GM18519 (cell line): Measurements from ENCODE around the gene ARHGAP12.
"Not testable (repeated sequence)": the region's sequence is repeated elsewhere in the genome, so short reads cannot be mapped to it uniquely, and the experiment has no call there.

Experiments used
- ATAC-seq: cut with Tn5 transposase; IDR thresholded peaks from one replicate; pipeline ENCODE4 v1.9.1; 2021; ENCODE audit warnings: mild to moderate bottlenecking, moderate library complexity; ENCODE audit not compliant: unreplicated experiment, low FRiP score

ARHGAP12 gene, protein sequence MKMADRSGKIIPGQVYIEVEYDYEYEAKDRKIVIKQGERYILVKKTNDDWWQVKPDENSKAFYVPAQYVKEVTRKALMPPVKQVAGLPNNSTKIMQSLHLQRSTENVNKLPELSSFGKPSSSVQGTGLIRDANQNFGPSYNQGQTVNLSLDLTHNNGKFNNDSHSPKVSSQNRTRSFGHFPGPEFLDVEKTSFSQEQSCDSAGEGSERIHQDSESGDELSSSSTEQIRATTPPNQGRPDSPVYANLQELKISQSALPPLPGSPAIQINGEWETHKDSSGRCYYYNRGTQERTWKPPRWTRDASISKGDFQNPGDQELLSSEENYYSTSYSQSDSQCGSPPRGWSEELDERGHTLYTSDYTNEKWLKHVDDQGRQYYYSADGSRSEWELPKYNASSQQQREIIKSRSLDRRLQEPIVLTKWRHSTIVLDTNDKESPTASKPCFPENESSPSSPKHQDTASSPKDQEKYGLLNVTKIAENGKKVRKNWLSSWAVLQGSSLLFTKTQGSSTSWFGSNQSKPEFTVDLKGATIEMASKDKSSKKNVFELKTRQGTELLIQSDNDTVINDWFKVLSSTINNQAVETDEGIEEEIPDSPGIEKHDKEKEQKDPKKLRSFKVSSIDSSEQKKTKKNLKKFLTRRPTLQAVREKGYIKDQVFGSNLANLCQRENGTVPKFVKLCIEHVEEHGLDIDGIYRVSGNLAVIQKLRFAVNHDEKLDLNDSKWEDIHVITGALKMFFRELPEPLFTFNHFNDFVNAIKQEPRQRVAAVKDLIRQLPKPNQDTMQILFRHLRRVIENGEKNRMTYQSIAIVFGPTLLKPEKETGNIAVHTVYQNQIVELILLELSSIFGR

DNA sequence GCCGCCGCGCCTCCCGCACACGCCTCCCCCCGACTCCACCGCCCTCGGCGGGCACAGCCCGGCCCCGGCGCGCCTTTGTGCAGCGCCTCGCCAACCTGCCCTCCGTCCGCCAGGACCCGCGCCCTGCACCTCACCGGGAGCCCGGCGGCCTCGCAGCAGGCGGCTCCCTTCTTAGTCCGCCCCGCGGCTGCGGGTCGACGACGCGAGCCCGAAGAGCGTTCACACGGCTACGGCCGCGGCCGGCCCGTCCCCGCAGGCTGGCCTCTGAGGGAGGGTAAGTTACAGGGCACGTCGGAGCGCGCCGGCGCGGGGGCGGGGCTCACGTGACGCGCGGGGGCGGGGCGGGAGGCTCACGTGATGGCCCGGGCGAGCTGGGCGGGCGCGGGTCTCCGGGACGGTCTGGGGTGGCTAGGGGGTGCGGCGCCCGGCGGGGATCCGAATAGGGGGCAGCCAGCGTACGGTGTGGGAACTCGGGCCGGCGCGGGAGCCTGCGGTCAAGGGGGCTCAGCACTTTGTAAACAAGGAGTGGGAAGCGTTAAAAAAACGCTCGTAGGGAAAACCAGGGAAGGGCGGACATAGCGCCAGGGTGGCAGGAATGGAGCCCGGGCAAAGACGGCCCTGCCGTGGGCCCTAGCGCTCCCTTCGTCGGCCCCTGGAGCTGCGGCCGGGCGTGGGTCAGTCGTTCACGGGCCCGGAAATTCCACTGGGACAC, at the start of gene ARHGAP12:
TSS of gene ARHGAP12 (minus strand) at position 283 of the 712 bp plus-strand sequence. CDS start 19,976 bp downstream, outside the sequence.
- ATAC-seq: peak; percentile 70

DNA sequence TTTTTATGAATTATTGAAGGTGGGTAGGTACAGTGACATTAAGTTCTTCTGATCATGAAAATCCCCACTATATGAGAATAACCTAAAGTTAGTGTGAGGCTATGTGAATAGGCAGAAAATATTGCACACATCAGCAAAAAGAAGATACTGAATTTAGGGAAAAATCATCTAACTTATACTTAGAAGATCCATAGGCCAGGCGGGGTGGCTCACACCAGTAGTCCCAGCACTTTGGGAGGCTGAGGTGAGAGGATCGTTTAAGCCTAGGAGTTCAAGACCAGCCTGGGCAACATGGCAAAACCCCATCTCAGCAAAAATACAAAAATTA, 49.5 kb upstream of the ARHGAP12 start:
- ATAC-seq: no peak

DNA sequence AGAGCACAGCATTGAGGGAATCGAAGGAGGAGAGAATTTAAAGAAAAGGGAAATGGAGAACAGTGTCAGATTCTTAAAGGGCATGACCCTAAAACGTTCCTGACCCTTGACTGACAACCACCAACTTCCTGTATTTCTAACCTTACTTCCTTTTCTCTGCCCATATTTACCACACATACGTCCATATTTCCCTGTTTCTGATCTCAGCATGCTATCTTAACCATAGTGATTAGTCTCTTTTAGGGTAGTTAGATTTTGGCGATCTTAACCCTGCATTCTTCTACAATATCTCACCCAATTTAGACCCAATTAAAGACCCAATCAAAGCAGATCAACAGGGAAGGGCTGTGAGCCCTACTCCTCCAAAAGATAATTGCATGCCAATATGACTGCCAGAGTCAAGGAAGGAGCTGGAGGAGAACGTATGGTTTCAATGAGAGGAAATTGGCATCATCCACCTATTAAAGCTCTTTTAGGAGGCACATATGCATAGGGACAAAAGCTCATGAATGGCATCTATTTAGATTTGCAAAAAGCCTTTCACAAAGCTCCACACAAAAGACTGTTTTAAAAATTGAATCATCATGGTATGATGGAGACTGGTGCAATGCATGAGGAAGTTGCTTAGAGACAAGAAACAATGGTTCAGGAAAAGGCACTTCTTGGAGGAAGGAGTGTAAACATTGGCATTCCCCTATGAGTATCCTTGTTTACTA, 49.0 kb upstream of the ARHGAP12 start:
- ATAC-seq: no peak

DNA sequence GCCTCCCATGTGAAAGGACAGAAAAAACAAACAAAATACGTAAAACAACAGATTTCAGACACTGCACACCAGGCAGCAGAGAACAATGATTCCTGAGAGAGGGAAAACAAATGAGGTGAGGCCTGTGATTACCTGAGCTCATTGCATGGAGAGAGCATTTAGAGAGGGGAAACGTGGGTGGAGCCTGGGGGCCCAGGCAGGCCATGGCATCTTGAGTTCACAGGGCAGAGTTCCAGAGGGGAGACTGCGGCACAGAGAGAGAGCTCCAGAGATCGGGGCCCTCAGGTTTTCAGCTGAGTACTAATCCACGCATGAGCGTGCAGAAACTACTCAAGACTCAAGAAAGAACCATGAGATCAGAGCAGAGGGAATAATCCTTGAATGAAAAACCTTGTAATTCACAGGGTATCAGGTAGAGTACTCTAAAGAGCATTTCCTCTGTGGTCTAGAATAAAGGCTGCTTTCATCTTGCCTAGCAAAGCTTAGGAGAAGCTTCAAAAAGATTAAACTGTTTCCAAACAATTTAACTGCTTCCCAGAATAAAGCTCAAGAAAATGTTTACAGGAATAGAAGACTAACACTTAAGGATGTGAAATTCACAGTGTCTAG, 46.6 kb upstream of the ARHGAP12 start:
- no peak for ATAC-seq

DNA sequence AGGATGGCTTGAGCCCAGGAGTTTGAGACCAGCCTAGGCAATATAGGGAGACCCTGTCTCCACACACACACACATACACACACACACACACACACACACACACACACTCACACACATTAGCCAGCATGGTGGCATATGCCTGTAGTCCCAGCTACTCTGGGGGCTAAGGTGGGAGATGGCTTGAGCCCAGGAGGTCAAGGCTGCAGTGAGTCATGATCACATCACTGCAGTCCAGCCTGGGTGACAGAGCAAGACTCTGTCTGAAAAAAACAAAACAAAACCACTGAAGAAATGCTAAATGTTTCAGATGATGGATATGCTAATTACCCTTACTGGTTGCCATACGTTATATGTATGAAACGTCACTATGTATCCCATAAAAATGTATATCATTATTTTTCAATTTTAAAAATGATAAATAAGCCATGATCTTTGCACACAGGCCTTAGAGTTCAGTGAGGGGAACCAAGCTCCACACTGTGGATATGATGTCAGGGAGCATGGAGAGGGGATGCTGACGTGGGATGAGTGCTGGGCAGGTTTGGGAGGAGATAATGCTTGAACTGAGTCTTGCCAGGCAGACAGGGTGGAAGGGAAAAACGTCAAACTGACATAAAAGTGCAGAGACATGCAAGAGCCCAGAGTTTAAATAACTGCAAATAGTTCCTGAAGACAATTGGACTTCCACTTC, 45.9 kb upstream of the ARHGAP12 start:
- ATAC-seq: no peak

DNA sequence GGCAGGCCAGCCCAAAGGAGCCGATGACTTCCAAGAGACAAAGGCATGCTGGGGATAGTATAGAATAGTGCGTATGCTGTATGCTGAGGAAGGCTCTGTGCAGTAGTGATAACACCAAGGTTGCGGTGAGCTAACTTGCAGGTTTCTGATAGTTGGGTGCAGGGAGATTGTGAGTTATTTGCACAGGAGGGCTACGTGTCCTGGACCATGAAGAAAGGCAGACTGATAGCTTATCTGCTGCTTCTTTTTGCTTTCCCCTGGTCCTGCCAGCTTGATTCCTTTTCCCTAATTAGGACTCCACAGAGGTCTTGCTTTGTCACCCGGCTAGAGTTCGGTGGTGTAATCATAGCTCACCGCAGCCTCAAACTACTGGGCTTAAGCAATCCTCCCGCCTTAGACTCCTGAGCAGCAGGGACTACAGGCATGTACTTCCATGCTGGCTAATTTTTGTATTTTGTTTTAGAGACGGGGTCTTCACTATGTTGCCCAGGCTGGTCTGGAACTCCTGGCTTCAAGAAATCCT, 43.9 kb upstream of the ARHGAP12 start:
- ATAC-seq: no peak

DNA sequence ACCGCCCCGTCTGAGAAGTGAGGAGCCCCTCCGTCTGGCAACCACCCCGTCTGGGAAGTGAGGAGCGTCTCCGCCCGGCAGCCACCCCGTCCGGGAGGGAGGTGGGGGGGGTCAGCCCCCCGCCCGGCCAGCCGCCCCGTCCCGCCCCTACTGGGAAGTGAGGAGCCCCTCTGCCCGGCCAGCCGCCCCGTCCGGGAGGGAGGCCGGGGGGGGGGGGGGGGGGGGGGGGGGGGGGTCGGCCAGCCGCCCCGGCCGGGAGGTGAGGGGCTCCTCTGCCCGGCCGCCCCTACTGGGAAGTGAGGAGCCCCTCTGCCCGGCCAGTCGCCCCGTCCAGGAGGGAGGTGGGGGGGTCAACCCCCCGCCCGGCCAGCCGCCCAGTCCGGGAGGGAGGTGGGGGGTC, 41.2 kb upstream of the ARHGAP12 start:
- not testable (repeated sequence) for ATAC-seq

DNA sequence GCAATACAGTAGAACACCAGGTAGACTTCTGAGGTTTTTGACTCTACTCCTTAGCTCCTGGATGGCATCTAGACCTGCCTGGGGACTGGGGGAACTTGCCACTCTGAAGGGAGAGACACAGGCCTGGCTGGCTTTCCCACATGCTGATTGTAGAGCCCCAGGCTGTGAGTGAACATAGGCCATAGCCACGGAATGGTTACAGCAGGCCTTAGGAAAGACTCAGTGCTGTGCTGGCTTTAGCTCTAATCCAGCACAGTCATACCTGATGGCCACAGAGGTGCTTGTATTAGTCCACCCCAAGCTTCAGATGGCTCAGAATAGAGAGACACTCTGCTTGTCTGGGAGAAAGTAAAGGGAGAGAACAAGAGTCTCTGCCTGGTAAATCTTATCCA, 35.0 kb upstream of the ARHGAP12 start:
- no peak for ATAC-seq

DNA sequence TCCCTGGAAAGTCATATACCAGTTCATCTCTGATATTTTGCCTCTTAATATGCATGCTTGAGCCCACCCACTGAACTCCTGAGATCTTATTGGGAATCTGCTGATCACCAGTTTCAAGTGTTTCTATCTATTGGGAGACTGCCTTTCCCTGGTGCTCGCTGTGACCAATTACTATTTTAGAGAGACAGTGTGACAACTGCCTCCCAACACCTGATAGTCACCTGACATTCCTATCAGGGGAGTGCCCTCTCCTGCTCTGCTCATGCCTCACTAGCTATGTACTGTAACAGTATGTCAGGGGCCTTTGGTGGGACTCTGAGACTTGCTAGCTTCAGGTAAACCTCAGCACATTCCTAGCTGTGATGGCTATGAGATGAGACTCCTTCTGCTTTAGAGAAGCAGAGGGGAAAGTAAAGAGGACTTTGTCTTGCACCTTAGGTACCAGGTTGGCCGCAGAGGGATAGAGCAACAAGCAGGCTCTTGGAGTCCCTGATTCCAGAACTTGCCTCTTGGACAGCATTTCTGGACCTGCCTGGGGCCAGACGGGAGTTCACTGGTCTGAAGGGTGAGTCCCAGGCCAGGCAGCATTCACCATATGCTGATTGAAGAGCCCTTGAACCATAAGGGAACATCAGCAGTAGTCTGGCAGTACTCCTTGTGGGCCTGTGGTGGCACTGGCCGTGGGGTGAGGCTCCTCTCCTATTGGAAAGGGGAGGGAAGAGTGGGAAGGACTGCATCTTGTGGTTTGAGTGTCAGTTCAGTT, 34.4 kb upstream of the ARHGAP12 start:
- ATAC-seq: no peak

DNA sequence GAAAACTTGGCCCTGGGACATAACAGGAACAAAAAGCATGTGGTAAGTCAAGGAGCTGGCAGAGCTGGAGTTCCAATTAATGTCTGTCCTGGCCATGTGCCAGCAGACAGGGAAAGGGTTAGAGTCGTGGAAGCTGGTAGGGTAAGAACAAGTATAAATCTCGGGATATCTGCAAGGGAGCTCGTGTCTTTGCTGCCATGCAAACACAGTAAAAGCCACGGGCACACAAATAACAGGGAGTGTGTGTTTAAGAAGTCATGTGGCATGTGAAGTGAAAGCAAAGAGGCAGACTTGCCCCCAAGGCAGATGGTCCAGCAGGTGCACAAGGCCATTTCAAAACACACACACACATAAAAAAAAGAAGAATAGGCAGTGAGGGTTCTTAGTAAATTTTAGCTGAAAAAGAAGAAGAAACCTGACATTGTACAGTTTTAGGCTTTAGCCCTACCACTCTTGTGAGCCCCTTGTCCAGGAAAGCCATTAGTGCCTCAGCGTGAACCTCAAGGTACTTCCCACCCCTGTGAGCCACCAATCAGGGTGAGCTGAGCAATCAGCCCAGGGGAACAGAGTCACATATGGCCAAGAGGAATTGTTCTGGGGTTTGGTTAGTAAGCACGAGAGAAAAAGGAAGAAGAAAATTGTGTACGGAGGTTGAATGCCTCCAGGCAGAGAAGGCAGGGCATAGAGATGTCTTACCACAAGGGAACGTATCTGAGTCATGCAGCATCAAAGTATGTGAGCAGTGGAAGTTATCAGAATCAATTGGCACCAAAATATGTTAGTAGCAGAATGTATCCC, 32.8 kb upstream of the ARHGAP12 start:
- ATAC-seq: no peak

DNA sequence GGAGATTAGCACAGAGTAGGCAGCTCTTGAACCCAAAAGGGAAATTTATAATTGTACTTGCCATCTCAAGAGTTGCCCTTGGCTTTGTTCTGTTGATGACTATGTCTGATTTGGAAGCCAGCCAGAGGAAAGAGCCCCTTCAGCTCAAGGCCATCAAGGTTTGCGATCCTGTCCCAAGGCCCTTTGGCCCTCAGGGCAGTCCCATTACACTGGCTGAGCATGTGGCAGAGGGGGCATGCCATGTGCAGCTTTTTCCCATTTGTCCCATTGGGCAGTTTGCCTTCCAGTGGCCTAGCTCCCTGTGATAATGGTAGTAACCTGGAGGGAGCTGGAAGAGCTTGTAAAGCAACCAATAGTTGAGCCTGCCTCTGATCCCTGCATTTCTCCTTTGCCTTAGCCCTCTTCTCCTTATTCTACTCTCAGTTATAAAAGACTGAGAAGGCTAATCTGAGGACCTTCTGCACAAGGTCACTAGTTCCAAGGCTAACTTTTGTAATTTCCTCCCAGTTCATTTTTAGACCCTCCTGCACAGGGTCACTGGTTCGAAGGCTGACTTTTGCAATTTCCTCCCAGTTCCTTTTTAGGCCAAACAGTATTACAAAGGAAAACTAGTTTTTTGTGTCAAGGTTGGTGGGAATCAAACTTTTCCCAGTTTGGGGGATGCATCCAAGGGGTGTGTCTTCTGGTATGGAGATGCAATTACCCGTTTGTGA, 31.0 kb upstream of the ARHGAP12 start:
- no peak for ATAC-seq

DNA sequence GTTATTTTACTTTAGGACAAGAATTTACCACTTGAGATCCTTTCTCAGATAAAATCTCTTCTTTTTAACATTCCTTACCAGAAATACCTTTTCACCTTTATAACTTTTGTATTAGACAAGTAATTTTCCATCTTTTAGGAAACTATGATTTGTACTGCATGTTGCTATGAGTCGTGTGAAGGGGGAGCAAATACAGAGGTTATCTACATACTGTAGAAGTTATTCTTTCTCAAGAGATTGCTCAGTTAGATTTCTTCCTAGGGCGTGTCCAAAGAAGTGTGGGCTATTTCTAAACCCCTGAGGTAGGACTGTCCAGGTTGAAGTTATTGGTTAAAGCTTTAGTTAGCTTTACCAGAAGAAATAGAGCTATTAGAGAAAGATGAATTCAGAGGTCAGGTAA, 30.2 kb upstream of the ARHGAP12 start:
- no peak for ATAC-seq

DNA sequence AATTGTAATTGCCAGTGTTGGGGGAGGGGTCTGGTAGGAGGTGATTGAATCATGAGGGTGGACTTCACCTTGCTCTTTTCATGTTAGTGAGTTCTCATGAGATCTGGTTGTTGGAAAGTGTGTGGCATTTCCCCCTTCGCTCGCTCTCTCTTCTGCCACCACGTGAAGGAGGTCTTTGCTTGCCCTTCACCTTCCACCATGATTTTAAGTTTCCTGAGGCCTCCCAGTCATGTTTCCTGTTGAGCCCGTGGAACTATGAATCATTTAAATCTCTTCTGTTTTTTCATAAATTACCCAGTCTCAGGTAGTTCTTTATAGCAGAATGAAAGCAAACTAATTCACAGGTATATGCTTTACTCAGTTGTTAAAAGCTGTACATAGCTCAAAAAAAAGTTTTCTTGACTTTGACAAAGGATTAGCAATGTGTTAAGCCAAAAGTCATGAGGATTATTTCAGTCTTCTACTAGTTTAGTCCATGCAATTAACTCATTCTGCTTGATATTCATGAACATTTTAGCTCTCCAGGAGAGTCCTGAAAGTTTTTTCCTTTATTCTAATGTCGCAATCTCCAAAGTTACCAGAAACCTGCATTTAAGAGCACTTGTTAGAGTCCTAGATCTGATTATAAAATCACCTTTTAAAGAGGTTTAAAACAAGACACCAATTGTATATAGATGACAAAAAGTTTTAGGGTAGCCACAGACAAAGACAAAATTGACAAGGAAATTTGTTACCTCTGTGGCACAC, 27.7 kb upstream of the ARHGAP12 start:
- no peak for ATAC-seq

DNA sequence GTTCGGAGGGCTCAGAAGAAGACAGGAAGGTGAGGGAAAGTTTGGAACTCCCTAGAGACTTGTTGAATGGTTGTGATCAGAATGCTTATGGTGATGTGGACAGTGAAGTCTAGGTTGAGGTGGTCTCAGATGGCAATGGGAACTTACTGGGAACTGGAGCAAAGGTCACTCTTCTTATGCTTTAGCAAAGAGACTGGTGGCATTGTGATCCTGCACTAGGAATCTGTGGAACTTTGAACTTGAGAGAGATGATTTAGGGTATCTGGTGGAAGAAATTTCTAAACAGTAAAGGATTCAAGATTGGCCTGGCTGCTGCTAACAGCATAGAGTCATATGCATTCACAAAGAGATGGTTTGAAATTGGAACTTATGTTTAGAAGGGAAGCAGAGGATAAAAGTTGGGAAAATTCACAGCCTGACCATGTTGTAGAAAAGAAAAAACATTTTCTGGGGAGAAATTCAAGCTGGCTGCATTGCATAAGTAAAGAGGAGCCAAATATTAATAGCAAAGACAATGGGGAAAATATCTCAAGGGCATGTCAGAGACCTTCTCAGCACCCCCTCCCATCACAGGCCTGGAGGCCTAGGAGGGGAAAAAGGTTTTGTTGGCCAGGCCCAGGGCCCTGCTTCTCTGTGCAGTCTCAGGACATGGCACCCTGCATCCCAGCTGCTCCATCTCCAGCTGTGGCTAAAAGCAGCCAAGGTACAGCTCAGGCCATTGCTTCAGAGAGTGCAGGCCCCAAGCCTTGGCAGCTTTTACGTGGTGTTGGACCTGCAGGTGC, 26.0 kb upstream of the ARHGAP12 start:
- ATAC-seq: no peak

DNA sequence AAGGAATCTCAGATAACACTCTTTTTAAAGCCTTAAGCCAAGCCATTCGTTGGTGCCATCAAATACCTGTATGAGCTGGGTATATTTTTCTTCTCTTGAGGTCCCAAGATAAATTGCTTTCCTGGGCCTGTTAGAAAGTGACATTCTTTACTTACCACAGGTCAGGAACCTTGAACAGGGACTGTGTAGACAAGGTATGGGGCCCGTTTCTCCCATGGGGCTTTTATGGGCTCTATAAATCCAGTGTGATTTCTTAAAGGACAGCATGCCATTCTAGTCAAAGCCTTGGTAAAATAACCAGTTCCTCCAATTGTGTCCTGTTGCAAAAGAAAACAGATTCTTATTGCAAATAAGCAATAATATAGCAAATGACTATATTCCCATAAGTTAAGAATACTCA, 24.8 kb upstream of the ARHGAP12 start:
- no peak for ATAC-seq

DNA sequence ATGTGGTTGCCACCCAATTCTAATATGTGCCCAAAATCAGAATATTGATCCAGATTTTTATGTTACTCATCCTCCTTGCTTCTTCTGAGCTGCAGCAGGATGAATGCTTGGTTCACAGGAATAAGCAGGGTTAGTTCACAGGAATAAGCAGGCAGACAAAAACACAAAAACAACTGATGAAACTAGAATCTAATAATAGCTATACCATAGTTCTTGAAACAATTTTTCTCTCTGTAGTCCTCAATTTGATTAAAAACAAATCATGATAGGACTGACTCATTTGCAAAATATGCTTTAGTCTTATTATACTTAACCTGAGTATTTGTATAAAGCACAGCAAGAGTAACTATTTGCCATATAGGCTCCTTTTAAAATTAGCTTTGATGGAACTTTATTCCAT, 24.4 kb upstream of the ARHGAP12 start:
- ATAC-seq: no peak
